ENCODE data around the gene TMEM198.

DNA sequence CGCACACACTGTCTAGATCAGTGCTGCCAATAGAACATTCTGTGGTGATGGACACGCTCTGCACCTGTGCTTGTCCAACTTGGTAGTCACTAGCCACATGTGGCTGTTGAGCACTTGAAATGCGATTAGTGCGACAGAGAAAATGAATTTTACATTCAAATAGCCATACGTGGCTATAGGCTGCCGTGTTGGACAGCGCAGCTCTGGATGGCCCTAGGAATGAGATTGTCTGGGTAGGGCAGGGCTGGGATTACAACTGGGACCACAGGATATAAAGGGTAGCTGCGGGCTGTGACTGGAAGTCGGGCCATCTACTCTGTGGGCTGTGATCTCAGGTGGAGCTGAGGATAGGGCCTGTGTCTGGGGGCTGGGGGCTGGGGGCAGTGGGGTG is 24.3 kb upstream of the TMEM198 start:
- TF ChIP-seq, protein P1, sequence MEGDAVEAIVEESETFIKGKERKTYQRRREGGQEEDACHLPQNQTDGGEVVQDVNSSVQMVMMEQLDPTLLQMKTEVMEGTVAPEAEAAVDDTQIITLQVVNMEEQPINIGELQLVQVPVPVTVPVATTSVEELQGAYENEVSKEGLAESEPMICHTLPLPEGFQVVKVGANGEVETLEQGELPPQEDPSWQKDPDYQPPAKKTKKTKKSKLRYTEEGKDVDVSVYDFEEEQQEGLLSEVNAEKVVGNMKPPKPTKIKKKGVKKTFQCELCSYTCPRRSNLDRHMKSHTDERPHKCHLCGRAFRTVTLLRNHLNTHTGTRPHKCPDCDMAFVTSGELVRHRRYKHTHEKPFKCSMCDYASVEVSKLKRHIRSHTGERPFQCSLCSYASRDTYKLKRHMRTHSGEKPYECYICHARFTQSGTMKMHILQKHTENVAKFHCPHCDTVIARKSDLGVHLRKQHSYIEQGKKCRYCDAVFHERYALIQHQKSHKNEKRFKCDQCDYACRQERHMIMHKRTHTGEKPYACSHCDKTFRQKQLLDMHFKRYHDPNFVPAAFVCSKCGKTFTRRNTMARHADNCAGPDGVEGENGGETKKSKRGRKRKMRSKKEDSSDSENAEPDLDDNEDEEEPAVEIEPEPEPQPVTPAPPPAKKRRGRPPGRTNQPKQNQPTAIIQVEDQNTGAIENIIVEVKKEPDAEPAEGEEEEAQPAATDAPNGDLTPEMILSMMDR (IDR thresholded peaks at IDR 0.05): no peak
- TF ChIP-seq POLR2A (IDR thresholded peaks at IDR 0.05): no peak
